HK-2 (cell line): Measurements from ENCODE around the gene LGR4.
"Not testable (repeated sequence)": the region's sequence is repeated elsewhere in the genome, so short reads cannot be mapped to it uniquely, and the experiment has no call there.

Source experiments
- DNase-seq: peaks from one replicate; pipeline ENCODE4 v3.0.0-alpha.2; 2018; ENCODE audit not compliant: unreplicated experiment

The LGR4 gene

DNA sequence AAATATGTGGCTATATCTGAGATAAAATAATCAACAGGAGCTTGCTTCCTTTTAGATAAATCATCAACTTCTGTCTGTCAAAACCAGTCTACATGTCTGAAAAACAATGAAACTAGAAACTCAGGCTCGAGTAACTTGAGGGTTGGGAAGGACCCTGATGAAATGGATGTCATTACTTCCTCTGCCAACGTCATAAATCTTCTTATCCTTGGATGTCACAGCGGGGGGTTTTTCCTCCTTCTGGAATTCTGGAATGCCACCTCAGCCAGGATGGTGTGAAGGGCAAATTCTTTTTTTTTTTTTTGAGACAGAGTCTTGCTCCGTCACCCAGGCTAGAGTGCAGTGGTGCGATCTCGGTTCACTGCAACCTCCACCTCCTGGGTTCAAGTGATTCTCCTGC, 13.4 kb downstream of the LGR4 start:
- DNase-seq, result no peak

DNA sequence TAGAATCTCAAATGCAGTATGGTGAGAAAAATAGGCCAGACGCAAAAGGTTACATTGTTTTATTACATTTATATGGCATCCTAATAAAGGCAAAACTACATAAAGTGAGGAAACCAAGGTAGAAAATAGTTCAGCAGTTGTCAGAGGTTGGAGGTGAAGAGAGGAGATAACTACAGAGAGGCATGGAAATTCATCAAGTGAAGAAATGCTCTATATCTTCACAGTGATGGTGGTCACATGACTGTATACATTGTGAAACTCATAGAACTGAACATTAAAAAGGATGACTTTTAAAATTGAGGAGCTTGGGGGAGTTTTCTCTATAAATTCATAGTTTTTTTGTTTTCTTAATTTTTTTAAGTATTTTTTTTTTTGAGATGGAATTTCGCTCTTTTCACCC, 14.4 kb downstream of the LGR4 start:
- no peak for DNase-seq

DNA sequence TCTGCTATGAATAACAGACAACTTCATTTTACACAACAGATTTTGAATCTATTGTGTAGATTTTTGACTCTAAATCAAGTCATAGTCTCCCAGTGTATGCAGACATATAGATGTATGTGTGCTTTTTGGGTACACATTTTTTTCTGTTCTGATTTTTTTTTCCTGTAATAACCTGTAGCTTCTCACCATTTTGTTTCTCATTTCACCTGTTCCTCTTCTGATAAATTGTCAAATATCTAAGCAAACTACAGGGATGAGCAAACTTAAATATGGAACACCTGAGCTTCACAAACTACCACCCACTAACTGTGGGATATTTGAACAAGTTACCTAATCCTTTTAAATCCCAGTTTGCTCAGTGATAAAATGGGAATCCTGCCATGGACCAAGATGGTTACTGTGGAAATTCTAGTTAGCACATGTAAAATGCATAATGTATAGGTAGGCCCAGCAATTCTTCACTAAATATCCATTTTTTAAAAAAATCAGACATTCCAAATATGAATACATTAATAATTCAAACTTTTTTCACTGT, 15.7 kb downstream of the LGR4 start:
- DNase-seq, result no peak

DNA sequence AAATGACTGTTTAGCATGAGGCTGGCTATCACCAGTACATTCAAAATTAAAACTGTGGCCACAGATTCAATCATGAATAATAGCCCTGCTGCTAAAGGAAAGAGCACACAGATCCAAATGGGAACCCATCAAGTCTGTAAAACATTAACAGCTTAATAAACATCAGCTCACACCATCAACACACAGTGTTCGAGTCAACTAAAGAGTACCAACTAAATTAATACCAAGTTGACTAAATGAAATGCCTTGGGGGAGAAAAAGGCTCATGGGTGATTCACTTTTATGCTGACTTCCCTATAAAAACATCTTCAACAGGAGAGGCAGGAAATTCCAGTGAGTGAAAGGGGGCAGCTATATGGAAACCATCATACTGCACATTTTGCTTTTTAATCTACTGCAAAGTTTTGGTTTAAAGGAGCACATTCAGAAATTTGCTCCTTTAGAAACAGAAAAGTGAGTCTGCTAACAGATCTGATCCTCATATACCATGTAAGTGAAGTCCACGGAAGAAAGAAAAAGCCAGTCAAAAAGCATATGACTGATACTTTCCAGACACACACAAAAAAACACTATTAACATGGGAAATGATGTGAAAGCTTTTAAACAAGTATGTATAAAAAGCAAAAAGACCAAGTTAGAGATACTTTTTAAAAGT, 16.3 kb downstream of the LGR4 start:
- no peak for DNase-seq

DNA sequence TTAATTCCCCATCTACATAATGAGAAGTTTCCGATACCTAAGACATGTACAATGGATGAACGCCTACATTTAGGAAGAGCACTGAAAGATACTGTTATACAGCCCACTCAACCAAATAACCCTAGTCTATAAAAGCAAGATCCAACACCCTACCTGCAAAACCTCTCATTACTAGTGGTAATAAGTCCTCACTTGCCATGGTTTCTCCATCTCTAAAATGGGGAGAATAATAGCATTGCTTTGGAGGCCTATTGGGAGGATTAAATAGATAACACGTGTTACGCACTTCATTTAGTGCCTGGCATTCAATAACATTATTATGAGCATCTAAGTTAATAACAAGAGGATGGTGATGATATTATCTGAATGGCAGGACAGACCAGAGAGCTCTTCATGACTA, 16.9 kb downstream of the LGR4 start:
- no peak for DNase-seq

DNA sequence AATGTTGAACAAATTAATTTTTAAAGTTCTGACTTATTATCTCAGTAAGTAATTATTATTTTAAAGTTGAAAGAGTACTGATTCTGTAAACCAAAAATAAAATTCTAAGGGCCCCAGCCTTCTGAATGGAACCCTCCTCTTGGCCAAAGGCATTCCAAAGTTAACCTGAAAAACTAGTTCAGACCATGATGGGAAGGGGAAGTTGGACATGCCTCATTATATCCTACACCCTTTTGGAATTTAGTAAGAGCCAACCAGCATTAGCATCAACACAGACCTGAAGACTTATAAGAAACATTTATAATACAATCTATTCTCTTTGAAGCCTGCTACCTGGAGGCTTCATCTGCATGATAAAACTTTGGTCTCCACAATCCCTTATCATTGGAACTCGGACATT, 18.9 kb downstream of the LGR4 start:
- DNase-seq, result no peak

DNA sequence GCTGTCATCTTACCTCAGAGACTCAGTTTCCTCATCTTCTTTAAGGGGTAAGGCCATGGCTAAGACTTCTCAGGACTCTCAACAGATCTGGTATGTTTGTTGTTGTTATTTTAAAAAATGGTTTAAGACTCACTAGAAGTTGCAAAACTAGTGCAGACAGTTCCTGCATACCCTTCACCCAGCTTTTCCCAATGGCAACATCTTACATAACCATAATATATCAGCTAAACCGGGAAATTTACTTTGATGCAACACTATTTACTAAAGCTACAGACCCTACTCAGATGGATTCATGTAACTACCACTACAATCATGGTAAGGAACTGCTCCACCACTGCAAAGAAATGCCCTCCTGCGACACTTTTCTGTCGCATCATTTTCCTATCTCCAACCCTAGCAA, 20.4 kb downstream of the LGR4 start:
- DNase-seq, result no peak

DNA sequence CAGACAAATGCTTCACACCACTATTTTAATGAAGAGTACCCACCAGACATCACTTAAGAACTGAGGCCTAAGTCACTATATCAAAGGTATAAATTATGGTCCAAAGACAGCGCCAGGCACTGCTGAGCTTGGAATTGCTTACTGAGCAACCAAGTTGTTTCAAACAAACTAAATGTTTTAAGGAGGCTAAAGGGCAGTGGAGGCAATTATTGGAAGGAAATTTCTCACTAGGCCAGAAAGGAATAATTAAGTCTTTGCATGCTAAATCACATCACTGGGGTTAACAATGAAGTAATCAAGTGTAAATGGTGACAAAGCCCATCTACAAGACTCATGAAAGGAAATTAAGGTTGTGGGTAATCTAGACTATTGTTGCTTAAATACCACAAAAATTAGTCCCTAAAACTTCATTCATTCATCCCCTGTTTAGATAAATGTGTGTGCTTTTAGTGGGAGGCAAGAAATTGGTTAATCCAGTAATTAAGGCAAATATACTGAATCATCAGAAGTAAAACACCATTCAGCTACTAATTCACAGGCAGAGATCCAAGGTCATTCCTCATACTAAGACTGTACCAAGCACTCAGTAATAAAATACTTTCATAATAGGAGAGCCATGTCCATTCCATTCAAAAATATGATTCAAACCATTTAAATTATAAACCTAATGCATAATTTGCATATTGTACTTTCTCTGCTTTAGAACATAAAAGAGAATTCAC, 21.2 kb downstream of the LGR4 start:
- DNase-seq, result no peak

DNA sequence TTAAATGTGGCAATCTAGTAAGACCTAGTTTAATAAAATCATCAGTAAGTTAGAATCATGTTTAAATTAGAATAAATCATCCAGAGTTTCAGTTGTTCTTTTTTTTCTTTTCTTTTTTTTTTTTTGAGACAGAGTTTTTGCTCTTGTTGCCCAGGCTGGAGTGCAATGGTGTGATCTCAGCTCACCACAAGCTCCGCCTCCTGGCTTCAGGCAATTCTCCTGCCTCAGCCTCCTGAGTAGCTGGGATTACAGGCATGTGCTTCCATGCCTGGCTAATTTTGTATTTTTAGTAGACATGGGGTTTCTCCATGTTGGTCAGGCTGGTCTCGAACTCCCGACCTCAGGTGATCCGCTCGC, 24.4 kb downstream of the LGR4 start:
- not testable (repeated sequence) for DNase-seq

DNA sequence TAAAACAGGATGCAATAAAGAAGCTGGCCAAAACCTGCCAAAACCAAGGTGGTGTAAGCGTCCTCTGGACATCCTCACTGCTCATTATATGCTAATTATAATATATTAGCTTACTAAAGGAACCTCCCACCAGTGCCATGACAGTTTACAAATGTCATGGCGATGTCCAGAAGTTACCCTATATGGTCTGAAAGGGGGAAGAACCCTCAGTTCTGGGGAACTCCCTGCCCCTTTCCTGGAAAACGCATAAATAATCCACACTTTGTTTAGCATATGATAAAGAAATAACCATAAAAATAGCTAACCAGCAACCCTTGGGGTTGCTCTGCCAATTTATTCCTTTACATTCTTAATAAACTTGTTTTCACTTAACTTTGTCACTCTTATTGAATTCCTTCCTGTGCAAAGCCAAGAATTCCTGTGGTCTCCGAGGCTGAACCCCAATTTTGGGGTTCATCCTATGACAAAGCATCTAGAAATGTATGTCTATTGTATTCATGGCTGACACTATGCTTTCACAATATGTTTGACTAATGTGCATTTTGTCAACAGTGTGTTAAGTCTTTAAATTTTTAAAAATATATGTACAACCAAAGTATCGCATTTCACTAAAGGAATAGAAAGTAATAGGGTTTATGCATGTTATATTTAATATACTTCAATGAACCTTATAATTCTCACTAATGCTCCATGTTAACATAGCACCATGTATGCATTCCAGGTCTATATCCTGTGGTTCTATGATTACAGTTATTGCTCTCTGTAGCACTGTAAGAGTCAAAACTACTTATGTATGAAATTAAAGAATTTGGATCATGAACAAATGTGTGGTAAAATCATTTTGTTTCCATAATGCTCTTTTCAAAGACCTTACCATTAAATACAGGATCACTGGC, 25.1 kb downstream of the LGR4 start:
- no peak for DNase-seq

DNA sequence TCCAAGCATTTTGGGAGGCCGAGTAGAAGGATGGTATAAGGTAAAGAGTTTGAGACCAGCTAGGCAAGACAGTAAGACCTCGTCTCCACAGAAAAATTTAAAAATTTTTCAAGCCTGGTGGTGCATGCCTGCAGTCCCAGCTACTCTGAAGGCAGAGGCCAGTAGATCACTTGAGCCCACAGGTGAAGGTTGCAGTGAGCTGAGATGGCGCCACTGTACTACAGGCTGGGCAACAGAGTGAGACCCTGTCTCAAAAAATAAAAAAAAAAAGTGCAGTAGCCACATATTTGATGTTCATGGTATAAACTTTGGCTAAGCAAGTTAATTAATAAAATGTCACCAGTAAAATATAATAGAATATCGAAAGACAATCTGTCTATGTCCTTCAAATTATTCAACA, 27.0 kb downstream of the LGR4 start:
- DNase-seq, result no peak

DNA sequence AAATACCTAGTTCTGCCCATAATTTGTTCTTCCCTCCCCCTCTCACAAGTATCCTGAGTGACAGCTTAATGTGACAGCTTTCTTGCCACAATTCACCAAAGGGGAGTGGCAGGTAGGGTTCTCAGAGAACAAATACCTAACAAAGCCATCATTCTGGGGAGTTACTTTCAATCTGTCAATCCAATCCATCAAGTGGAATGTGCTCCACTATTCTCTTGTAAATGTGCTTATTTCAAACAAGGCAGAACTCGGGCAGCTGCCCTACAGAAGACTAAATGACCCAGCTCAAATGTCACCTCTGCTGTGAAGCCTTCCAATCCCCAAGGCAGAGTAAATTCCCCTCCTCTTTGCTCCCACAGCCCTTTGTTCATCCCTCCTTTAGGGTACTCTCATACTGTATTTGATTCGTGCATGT, 27.8 kb downstream of the LGR4 start:
- no peak for DNase-seq

DNA sequence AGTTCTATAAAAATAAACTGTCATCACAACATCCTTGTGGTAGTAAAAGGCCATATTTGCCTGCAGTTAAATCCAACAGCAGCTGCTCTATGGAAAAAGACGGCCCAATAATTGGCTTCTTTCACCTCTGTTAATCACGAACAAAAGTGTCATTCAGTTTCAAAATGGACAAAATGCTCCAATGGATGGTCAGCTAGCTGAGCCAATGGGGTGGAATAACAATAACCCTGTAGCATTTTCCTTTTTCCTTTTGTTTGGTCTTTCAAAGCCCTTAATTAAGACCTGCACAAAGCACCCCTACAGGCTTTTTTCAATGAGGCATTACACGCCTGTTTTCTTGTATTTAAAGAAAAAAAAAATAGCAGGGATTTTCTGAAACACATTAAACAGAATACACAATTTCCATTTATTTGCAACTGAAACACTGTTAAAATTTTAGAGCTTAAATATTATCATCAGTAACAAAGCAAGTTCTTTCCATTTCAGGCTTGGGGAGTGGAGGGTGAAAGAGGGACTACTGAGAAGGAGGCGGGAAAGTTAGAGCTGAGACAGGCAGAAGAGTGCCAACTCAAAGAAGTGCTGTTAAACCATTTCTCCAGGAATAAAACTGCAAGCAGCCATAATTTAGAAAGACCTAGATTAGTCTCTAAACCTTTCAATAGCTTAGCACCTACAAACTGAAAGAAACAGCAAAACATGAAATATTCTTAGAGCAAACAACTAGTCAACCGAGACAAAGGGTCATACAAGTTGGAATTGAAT, 28.7 kb downstream of the LGR4 start:
- DNase-seq, result no peak

DNA sequence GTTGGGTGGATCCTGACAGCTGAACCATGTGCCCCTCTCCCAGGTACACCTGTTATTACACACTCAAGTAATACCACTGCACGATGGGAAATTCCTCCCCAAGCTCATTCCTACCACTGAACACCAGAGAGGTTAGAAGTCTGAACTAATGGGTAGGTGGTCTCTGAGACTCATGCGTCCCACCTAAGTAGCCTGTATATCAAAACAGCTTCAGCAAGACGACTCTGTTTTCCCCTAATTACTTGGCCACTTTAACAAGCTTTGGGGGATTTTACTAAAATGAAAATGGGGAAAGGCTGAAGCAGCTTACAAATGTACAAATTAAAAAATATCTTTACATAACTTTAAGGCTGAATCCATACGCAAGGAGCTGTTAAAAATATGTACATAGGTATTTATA, 29.4 kb downstream of the LGR4 start:
- DNase-seq, result no peak

DNA sequence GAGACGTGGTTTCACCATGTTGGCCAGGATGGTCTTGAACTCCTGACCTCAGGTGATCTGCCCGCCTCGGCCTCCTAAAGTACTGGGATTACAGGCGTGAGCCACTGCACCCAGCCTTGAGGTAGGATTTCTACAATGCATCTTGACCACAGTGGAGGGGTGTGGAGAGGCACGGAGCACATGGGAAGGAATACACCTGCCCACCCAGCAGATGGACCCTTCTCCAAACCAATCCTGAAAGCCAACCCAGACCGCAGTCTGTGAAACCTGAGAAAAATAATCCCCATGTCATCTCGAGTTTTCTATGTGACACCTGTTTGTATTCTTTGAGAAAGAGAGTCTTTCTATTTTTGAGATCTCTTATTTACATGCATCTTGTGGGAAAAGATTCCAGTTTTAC, 32.5 kb downstream of the LGR4 start:
- DNase-seq, result no peak

DNA sequence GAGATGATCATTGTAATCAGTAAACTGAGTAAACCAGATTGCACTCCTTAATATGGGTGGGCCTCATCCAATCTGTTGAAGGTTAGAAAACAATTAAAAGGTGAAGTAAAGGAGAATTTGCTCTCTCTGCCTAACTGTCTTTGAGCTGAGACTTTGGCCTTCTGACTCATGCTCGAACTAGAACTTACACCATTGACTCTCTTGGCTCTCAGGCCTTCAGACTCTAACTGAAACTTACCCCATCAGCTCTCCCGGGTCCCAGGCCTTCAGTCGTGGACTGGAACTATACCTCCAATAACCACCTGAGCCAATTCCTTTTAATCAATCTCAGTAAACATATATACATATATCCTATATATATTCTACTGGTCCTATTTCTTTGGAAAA, 34.0 kb downstream of the LGR4 start:
- no peak for DNase-seq

DNA sequence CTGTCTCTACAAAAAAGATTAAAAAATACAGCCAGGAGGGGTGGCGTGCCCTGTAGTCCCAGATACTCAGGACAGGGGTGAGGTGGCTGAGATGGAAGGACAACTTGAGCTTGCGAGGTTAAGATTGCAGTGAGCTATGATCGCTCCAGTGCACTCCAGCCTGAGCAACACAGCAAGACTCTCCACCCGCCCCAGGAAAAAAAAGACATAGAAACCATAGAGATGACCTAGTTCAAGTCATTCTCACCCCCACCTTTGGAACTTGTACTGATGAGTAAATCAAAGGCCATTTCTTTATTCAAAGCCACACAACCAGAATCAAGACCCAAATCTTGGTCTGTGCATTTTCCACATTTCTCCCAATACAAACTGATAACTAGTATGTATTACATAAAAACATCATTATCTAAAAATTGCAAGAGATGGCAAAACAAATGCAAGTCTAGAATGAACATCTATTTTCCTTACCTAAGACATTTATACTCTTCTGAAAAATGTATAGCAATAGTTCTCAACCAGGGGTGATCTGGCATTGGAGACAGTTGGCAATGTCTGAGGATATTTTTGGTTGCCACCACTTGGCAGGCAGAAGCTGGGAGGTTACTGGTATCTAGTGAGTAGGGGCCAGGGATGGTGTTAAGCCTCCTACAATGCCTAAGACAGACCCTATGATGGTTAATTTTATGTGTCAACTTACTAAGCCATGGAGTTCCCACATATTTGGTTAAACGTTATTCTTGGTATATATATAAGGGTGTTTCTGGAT, 34.6 kb downstream of the LGR4 start:
- no peak for DNase-seq

DNA sequence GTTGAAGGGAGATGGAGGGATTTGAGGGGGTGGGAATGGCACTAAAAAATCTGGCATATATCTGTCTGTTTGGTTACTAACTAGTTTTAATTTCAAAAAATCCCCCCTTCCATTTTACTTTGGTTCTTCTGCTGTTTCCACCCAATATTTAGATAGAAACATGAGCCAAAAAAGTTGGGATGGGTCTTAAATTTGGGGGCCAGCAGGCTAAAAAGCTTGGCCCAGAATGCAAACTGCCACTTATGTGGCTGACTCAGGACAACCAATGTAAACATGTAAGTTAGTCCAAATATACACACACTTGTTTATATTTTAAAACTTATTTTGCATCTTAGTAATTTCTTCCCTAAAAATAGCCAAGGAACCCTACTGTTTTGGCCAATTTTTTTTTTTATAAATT, 35.7 kb downstream of the LGR4 start:
- DNase-seq, result no peak

DNA sequence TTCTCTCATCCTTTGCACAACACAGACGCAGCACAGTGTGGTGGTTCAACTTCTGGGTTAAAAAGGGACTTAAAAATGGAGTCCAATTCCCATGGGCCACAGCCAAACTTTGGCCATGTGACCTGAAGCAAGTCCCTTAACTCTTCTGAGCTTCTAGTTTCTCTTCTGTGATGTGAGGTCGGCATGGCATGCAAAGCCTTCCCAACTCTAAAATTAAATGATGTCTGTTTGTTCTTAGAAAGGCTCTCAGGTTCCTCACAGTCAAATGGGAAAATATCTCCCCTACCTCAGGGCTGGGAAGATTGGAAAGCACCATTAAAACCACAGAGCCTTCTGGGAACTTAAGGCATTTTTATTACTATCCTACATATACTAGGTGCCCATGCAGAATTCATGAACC, 38.8 kb downstream of the LGR4 start:
- no peak for DNase-seq

DNA sequence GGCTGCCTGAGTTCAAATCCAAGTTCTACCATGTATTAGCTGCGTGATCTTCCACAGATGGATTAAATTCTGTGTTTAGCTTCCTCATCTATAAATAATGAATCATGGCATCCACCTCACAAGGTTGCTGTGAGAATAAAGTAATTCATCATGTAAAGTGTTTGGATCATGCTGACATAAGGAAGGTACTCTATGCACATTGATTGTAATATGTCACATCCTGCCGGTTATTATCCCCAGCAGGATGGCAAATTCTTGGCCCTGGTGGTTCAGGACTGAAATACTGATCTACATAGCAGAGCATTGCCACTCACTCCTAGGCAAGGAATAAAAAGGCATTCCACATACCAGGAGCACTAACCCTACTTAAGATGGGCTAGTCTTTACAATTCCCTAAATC, 40.8 kb downstream of the LGR4 start:
- DNase-seq, result no peak

DNA sequence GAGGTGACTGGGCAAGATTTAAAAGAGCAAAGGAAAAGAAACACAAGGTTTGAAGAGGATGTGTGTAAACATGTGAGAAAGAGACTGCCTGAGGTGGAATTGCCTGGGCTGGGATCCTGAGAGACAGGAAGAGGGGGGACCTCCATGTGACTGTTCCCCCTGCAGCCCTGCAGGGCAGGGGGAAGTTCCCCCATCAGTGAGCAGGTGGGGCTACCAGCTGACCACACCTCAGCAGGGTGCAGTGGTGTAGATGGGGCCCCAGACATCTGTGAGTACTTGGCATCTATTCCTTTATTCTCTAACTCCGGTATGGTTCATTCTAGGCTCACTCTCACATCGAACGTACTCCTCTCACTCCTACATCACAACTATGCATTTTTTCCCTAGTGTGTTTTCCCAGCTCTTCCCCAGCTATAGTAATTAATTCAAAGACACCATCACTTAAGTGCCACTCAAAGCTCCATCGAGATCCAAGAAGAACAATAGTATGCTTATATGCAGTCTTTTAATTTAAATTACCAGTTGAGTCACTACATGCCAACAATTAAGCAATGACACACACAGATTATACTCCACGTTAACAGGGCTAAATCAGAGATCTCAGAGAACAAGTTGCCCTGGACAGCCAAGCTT, 42.7 kb downstream of the LGR4 start:
- DNase-seq, result no peak
